Vagina (tissue), 2 donors: ENCODE results near the gene TTC23L. TPM values are rescaled to one million over a fixed set of nuclear protein-coding genes. Genes with fewer than 3 reads are reported as not detected.
"Not testable (repeated sequence)": the region's sequence is repeated elsewhere in the genome, so short reads cannot be mapped to it uniquely, and the experiment has no call there.

Experiments
- DNase-seq, 2 donors: peaks; one replicate each; pipeline ENCODE4 v3.0.0-alpha.2; 2017; ENCODE audit errors: extremely low spot score in 2 of 2
- H3K27ac ChIP-seq: fragments of 200-600 bp; sonication (generic); one replicate; pipeline ENCODE4 v1.5.1; 2019
- H3K27me3 ChIP-seq: fragments of 200-600 bp; sonication (generic); one replicate; pipeline ENCODE4 v1.5.1; 2019
- H3K36me3 ChIP-seq, 2 donors: fragments of 200-600 bp; sonication (generic); one replicate each; pipeline ENCODE4 v1.5.1; 2017 to 2019
- H3K4me1 ChIP-seq: fragments of 200-600 bp; sonication (generic); one replicate; pipeline ENCODE4 v1.5.1; 2019
- H3K4me3 ChIP-seq, 2 donors: fragments of 200-600 bp; sonication (generic); 1 replicate in 1 of 2; 2 replicates in 1 of 2; pipeline ENCODE4 v1.5.1; 2016 to 2019
- H3K9me3 ChIP-seq: fragments of 200-600 bp; sonication (generic); one replicate; pipeline ENCODE4 v1.5.1; 2019
- POLR2A ChIP-seq, 2 donors: fragments of 450-650 bp; IDR thresholded peaks; one replicate each; pipeline ENCODE4 v1.6.1; 2017; ENCODE audit warnings: antibody characterized with exemption in 2 of 2, mild to moderate bottlenecking in 2 of 2, moderate library complexity in 2 of 2
- POLR2AphosphoS5 ChIP-seq, 2 donors: sonication (generic); formaldehyde crosslinking; IDR thresholded peaks; one replicate each; pipeline ENCODE4 v1.9.0; 2017; ENCODE audit warnings: antibody characterized with exemption in 2 of 2, mild to moderate bottlenecking in 2 of 2, low read depth in 1 of 2; ENCODE audit not compliant: insufficient read depth in 1 of 2
- intact Hi-C: fragments of 100-400 bp; cut with DNase I; formaldehyde crosslinking; loops from one replicate; pipeline ENCODE4 v1.15.1; 2023
- total RNA-seq: library from RNA; depleted of rRNA; stranded (reverse); fragments of >200 nt; gene quantifications from one replicate; pipeline ENCODE4 v1.2.3, GENCODE V29; 2016
- TF ChIP-seq, protein P1 (sequence below), 3 experiments: fragments of 450-650 bp in 2 of 3; fragments of 200-600 bp in 1 of 3; sonication (generic) in 1 of 3; IDR thresholded peaks; one replicate each; pipeline ENCODE4 v1.5.1; 2017 to 2019; ENCODE audit warnings: antibody characterized with exemption in 3 of 3, mild to moderate bottlenecking in 2 of 3, moderate library complexity in 2 of 3

Gene TTC23L
- total RNA-seq, 1 donor from 2014 or later: 0.25 TPM

DNA sequence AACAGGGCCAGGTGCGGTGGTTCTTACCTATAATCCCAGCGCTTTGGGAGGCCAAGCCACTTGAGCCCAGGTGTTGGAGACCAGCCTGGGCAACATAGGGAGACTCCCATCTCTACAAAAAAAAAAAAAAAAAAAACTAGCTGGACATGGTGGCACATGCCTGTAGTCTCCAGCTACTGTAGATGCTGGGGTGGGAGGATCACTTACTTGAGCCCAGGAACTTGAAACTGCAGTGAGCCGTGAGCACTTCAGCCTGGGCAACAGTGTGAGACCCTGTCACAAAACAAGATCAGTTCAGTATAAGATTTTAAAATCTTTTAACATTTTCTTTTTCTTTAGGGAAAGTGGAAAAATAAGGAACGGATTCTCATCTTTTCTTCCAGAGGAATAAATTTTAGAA is 79.1 kb downstream of the TTC23L start:
- no peak overlapping the region for H3K4me3 ChIP-seq
- H3K4me1 ChIP-seq: peaks cover 41% of the 10 kb centered on the region
- H3K36me3 ChIP-seq: peaks cover 0 to 36% of the 10 kb centered on the region in 2 donors
- no peak overlapping the region for H3K27ac ChIP-seq
- no peaks in the 10 kb centered on the region for H3K9me3 ChIP-seq
- intact Hi-C loops: no loop called here
- no peaks in the 10 kb centered on the region for H3K27me3 ChIP-seq
- DNase-seq: no peak
- TF ChIP-seq POLR2A (IDR thresholded peaks at IDR 0.05) (no peak), POLR2AphosphoS5 (IDR thresholded peaks at IDR 0.05; ENCODE audit: insufficient read depth in 1 of 2, low read depth in 1 of 2) (no peak)
- TF ChIP-seq, protein P1, sequence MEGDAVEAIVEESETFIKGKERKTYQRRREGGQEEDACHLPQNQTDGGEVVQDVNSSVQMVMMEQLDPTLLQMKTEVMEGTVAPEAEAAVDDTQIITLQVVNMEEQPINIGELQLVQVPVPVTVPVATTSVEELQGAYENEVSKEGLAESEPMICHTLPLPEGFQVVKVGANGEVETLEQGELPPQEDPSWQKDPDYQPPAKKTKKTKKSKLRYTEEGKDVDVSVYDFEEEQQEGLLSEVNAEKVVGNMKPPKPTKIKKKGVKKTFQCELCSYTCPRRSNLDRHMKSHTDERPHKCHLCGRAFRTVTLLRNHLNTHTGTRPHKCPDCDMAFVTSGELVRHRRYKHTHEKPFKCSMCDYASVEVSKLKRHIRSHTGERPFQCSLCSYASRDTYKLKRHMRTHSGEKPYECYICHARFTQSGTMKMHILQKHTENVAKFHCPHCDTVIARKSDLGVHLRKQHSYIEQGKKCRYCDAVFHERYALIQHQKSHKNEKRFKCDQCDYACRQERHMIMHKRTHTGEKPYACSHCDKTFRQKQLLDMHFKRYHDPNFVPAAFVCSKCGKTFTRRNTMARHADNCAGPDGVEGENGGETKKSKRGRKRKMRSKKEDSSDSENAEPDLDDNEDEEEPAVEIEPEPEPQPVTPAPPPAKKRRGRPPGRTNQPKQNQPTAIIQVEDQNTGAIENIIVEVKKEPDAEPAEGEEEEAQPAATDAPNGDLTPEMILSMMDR (IDR thresholded peaks at IDR 0.05): no peak

DNA sequence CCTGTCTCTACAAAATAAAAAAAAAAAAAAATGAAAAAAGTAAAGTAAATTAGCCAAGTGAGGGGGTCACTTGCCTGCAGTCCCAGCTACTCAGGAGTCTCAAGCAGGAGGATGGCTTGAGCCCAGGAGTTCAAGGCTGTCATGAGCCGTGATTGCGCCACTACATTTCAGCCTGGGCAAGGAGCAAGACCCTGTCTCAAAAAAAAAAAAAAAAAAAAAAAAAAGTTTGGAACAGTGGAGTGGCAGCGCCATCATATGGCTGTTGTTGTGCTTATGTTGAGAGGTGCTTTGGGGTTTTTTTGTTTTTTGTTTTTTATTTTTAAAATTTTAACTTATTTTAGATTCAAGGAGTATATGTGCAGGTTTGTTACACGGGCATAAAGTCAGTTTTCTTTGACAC is 80.1 kb downstream of the TTC23L start:
- peaks cover 0 to 46% of the 10 kb centered on the region in 2 donors for H3K36me3 ChIP-seq
- peaks cover 36% of the 10 kb centered on the region for H3K4me1 ChIP-seq
- TF ChIP-seq POLR2AphosphoS5 (IDR thresholded peaks at IDR 0.05; ENCODE audit: insufficient read depth in 1 of 2, low read depth in 1 of 2): no peak
- TF ChIP-seq, protein P1 (IDR thresholded peaks at IDR 0.05): no peak
- TF ChIP-seq POLR2A (IDR thresholded peaks at IDR 0.05): no peak
- no peaks in the 10 kb centered on the region for H3K9me3 ChIP-seq
- intact Hi-C loops: no loop called here
- DNase-seq: no peak
- no peaks in the 10 kb centered on the region for H3K27me3 ChIP-seq
- H3K4me3 ChIP-seq: no peak overlapping the region
- H3K27ac ChIP-seq: no peak overlapping the region

DNA sequence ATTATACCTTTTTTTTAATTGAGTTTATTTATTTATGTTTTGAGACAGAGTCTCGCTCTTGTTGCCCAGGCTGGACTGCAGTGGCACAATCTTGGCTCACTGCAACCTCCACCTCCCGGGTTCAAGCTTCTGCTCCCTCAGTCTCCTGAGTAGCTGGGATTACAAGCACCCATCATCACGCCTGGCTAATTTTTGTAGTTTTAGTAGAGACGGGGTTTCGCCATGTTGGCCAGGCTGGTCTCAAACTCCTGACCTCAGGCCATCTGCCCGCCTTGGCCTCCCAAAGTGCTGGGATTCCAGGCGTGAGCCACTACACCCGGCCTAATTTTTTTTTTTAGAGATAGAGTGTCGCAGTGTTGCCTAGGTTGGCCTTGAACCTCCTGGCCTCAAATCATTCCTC is 84.3 kb downstream of the TTC23L start:
- DNase-seq, H3K9me3 ChIP-seq, H3K4me3 ChIP-seq, H3K27ac ChIP-seq, intact Hi-C loops, H3K27me3 ChIP-seq: not testable (repeated sequence)
- Histone ChIP-seq H3K4me1 (peaks cover 13% of the 10 kb centered on the region), H3K36me3 (peaks cover 0 to 73% of the 10 kb centered on the region in 2 donors)

DNA sequence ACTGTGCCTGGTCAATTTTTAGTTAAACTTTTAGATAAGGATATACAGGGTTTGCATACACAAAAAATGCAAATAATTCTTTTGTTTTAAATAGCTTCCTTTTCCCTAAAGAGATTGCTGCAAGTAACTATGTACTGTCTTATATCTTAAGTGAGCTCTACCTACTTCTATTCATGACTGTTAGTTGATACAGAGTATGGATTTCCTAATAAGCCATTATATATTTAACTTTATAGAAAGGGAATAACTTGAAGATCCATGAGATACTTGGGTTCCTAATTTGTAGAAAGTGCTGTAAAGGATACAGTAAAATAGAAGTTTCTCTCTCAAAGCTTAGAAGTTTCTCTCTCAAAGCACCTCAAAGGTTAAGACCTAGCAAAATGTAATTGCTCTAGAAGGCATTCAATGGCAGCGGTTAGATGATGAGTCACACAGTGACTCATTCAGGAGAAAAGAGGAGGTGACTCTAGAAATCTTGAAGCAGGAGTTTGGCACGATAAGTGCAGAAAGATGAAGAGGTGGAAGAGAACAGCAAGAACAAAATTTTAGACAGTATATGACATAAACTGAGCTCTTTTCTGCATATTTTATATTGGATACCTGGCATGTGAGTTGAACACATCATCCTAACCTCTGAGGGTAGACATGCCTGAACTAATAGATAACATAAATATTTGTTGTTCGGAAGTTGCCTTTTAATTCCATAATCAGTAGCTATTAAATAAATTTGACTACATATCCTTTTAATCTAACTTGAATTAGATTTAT is 84.9 kb downstream of the TTC23L start:
- Histone ChIP-seq H3K27me3 (no peaks in the 10 kb centered on the region), H3K9me3 (no peaks in the 10 kb centered on the region), H3K4me1 (peaks cover 12% of the 10 kb centered on the region), H3K36me3 (peaks cover 0 to 73% of the 10 kb centered on the region in 2 donors), H3K27ac (no peak overlapping the region), H3K4me3 (no peak overlapping the region)
- TF ChIP-seq POLR2AphosphoS5 (IDR thresholded peaks at IDR 0.05; ENCODE audit: insufficient read depth in 1 of 2, low read depth in 1 of 2) (peak in 1 of 2 donors; percentile 63), POLR2A (IDR thresholded peaks at IDR 0.05) (no peak)
- TF ChIP-seq, protein P1 (IDR thresholded peaks at IDR 0.05): no peak
- no peak for DNase-seq
- intact Hi-C loops: no loop called here

DNA sequence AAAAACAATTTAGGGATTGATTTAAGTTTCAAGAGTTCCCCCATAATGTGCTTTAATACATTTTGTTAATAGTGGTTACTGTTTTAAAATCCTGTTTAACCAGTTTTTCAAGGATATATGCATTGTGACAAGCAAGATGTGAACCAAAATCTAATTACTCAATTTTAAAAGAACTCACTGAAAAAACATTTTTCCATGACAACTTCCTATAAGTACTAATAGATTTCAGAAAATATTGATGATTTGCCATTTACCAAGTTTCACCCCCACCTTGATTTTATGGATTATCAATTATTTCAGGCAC is 85.5 kb downstream of the TTC23L start:
- H3K27me3 ChIP-seq: no peaks in the 10 kb centered on the region
- no peak overlapping the region for H3K27ac ChIP-seq
- no peak for DNase-seq
- no peak overlapping the region for H3K4me3 ChIP-seq
- peaks cover 12% of the 10 kb centered on the region for H3K4me1 ChIP-seq
- intact Hi-C loops: no loop called here
- no peaks in the 10 kb centered on the region for H3K9me3 ChIP-seq
- TF ChIP-seq POLR2A (IDR thresholded peaks at IDR 0.05): no peak
- no peak for TF ChIP-seq POLR2AphosphoS5 (IDR thresholded peaks at IDR 0.05; ENCODE audit: insufficient read depth in 1 of 2, low read depth in 1 of 2)
- TF ChIP-seq, protein P1 (IDR thresholded peaks at IDR 0.05): no peak
- peaks cover 0 to 73% of the 10 kb centered on the region in 2 donors for H3K36me3 ChIP-seq
